GM19023 (cell line): Measurements from ENCODE around the gene TCHH.
"Not testable (repeated sequence)": the region's sequence is repeated elsewhere in the genome, so short reads cannot be mapped to it uniquely, and the experiment has no call there.

Experiments used
- ATAC-seq: cut with Tn5 transposase; IDR thresholded peaks from one replicate; pipeline ENCODE4 v1.9.1; 2021; ENCODE audit warnings: mild to moderate bottlenecking, moderate library complexity; ENCODE audit not compliant: unreplicated experiment

TCHH gene

GRCh38 chr1:152111515-152111968 is 3.7 kb downstream of the TCHH start:
- no peak for ATAC-seq

DNA sequence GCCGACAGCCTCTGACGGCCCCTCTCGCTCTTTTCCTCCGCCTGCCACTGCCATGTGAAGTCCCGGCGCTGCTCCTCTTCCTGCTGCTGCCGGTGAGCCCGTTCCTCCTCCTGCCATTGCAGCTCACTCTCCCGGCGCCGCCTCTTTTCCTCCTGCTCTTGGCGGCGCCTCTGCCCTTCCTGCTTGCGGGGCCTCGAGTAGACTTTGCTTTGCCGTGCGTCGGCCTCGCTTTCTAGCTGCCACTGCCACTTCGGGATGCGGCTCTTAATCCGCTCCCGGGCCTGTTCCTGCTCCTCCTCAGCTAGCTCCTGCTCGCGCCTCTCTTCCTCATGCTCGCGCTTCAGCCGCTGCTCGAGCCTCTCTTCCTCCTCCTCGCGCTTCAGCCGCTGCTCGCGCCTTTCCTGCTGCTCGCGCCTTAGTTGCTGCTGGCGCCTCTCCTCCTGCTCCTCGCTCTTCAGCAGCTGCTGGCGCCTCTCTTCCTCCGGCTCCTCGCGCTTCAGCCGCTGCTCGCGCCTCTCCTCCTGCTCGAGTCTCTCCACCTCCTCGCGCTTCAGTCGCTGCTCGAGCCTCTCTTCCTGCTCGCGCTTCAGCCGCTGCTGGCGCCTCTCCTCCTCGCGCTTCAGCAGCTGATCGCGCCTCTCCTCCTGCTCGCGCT is 4.3 kb downstream of the TCHH start:
- ATAC-seq: no peak

- no peak for ATAC-seq
Observed at GRCh38 chr1:152110365-152110859, 4.8 kb downstream of the TCHH start.

DNA sequence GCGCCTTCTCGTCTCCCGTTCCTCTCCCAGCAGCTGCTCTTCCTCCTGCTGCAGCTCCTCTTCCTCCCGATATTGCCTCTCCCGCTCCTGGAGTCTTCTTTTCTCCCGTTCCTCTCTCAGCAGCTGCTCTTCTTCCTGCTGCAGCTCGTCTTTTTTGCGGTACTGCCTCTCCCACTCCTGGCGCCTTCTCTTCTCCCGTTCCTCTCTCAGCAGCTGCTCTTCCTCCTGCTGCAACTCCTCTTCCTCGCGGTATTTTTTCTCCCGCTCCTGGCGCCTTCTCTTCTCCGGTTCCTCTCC is 5.3 kb downstream of the TCHH start:
- no peak for ATAC-seq

GRCh38 chr1:152109231-152109997 is 5.8 kb downstream of the TCHH start:
- no peak for ATAC-seq

- ATAC-seq: no peak
Observed at GRCh38 chr1:152108882-152109222, 6.4 kb downstream of the TCHH start.

DNA sequence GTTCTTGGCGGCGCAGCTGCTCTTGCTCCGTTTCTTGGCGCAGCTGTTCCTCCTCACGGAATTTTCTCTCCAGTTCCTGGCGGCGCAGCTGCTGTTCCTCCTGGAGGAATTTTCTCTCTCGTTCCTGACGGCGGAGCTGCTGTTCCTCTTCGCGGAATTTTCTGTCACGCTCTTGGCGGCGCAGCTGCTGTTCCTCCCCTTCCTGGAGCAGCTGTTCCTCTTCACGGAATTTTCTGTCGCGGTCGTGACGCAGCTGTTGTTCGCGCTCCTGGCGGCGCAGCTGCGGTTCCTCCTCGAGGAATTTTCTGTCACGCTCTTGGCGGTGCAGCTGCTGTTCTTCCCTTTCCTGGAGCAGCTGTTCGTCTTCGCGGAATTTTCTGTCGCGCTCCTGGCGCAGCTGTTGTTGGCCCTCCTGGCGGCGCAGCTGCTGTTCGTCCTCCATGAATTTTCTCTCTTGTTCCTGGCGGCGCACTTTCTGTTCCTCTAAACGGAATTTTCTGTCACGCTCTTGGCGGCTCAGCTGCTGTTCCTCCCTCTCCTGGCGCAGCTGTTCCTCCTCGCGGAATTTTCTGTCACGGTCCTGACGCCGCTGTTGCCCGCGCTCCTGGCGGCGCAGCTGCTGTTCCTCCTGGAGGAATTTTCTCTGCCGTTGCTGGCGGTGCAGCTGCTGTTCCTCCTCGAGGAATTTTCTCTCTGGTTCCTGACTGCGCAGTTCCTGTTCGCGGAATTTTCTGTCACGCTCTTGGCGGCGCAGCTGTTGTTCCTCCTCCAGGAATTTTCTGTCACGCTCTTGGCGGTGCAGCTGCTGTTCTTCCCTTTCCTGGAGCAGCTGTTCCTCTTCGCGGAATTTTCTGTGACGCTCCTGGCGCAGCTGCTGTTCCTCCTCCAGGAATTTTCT is 7.0 kb downstream of the TCHH start:
- ATAC-seq: no peak

DNA sequence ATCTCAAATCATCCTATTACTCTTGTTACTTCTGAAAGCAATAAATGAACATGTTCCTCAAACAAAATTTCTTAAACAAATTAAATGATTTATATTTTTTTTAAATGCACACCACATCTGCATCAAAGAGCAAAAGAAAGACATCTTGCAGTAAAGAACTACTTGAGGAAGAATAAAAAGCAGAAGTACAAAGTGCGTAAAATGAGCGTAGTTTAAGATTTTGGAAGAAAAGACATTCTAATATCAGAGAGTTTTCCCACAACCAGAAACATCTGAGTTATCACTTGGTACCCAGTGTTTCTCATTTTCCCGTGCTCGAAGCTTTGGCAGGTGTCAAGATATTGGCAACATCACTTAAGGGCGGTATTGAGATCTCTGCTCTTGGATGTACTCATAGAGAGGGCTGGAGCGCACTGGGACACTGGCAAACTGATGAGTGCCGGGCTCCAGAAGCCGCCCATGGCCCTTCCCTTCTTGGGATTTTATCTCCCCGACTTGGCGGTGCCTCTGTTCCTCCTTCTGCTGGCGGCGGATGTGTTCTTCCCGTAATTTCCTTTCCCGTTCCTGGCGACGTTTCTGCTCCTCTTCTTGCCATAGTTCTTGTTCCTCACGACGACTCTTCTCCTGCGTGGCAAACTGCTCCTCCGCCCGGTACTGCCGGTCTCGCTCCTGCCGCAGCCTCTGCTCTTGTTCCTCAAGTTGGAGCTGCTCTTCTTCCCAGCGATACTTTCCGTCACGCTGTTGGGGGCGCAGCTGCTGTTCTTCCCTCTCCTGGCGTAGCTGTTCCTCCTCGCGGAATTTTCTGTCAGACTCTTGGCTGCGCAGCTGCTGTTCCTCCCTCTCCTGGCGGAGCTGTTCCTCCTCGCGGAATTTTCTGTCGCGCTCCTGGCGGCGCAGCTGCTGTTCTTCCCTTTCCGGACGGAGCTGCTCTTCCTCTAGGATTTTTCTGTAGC is 7.9 kb downstream of the TCHH start:
- no peak for ATAC-seq

GRCh38 chr1:152104854-152105253 is 10.4 kb downstream of the TCHH start:
- no peak for ATAC-seq

DNA sequence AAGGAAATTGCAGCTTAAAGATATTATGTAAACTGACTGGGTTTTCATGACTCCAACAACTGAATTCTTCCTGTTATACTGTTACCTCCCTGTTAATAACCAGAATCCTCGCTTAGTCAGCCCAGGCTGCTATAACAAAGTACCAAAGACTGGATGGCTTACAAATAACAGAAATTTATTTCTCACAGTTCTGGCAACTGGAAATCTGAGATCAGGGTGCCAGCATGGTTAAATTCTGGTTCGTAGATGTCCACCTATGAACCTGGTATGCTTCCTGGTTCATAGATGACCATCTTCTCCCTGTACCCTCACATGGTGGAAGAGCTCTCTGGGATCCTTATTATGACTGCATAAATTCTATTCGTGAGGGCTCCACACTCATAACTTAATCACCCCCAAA is 18.3 kb downstream of the TCHH start:
- ATAC-seq: no peak

DNA sequence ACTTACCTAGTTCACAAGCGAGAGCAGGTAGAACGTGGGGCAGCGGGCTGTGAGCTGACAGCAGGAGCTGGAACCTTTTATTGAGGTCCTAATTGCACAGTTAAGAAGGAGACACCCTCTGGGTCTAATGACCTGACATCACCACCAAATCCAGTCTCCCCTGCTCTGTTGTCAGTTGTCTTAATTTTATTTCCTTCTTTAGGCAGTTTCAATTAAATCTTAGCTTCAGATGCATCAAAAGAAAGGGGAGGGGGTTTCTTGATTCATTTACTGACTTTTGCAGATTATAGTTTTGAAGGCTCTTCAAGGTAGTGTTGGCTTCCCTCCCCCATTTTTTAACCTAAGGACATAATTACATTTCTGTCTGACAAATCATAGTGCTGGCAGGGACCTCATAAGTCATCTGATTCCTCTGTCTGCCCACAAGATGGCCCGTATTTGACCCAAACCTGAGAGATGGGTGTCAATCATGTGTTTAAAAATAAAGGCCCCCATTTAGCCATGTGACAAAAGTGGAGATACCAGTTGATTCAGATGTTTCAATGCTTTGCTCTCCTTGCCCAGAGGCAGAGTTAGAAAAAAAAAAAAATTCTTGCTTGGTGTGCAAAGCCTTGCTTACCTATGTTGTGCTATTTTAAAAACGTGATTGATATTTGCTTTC is 26.1 kb downstream of the TCHH start, which contains the start of gene TCHHL1:
Gene TCHHL1, minus strand, starts transcription at position 51 of the 661 bp plus-strand sequence. CDS start 921 bp downstream, outside the sequence.
- ATAC-seq: no peak

GRCh38 chr1:152086760-152087159 is 28.5 kb downstream of the TCHH start:
- no peak for ATAC-seq

DNA sequence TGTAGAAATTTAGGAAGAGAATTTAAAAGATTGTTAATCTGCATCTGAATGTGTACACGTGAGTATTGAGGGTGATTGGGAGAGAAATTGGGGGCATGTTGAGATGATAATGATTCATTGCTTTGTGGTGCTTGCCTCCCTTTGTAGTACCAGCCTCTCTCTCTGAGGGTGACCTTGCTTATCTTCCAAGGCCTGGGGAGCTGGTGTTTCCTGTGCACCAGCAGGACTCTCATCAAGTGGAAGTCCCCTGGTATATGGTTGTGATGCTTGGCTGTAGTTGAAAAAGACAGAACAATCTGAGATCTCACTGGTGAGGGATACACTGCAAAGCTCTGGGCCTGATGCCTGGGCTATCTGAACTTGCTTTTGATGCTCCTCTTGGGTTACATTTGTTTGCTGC is 30.4 kb downstream of the TCHH start:
- ATAC-seq: no peak

GRCh38 chr1:152081026-152081425 is 34.2 kb downstream of the TCHH start:
- not testable (repeated sequence) for ATAC-seq

- ATAC-seq: not testable (repeated sequence)
Observed at GRCh38 chr1:152080494-152080893, 34.8 kb downstream of the TCHH start.

DNA sequence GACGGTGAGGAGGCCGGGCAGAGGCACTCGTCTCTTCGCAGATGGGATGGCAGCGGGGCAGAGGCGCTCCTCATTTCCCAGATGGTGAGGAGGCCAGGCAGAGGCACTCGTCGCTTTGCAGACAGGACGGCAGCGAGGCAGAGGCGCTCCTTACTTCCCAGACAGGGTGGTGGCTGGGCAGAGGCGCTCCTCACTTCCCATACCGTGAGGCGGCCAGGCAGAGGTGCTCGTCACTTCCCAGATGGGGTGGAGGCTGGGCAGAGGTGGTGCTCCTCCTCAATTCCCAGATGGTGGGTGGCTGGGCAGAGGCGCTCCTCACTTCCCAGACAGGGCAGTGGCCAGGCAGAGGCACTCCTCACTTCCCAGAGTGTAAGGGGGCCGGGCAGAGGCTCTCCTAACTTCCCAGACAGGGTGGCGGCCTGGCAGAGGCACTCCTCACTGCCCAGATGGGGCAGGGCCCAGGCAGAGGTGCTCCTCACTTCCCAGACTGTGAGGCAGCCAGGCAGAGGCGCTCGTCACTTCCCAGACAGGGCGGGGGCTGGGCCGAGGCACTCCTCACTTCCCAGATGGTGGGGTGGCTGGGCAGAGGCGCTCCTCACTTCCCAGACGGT is 36.3 kb downstream of the TCHH start:
- ATAC-seq: no peak

GRCh38 chr1:152072311-152072710 is 42.9 kb downstream of the TCHH start:
- no peak for ATAC-seq

GRCh38 chr1:152071123-152071522 is 44.1 kb downstream of the TCHH start:
- no peak for ATAC-seq

GRCh38 chr1:152067929-152068328 is 47.3 kb downstream of the TCHH start:
- ATAC-seq: no peak
